MG63 (cell line): Measurements from ENCODE around the gene CCDC177. TPM values are rescaled to one million over a fixed set of nuclear protein-coding genes. Genes with fewer than 3 reads are reported as not detected.

Source experiments
- DNase-seq: peaks from one replicate; pipeline ENCODE4 v3.0.0-alpha.2; 2020
- H3K27me3 ChIP-seq: fragments of 250-450 bp; sonication (Bioruptor Pico); 2 replicates; pipeline ENCODE4 v1.5.1; 2020; ENCODE audit warnings: mild to moderate bottlenecking, moderate library complexity
- H3K36me3 ChIP-seq: fragments of 250-450 bp; sonication (Bioruptor Pico); 2 replicates; pipeline ENCODE4 v1.5.1; 2020; ENCODE audit warnings: mild to moderate bottlenecking, moderate library complexity
- H3K4me3 ChIP-seq: fragments of 250-450 bp; sonication (Bioruptor Pico); 2 replicates; pipeline ENCODE4 v1.5.1; 2020; ENCODE audit warnings: mild to moderate bottlenecking, moderate library complexity
- H3K9me3 ChIP-seq: fragments of 250-450 bp; sonication (Bioruptor Pico); 2 replicates; pipeline ENCODE4 v1.5.1; 2020; ENCODE audit warnings: mild to moderate bottlenecking, moderate library complexity
- total RNA-seq: library from RNA; depleted of rRNA; stranded (reverse); fragments of >200 nt; shearing (Covaris generic); gene quantifications from 2 replicates; pipeline ENCODE4 v1.2.3, GENCODE V29; 2014; ENCODE audit warnings: low replicate concordance

Gene CCDC177
- total RNA-seq, 1 experiment from 2014 or later = not detected

DNA sequence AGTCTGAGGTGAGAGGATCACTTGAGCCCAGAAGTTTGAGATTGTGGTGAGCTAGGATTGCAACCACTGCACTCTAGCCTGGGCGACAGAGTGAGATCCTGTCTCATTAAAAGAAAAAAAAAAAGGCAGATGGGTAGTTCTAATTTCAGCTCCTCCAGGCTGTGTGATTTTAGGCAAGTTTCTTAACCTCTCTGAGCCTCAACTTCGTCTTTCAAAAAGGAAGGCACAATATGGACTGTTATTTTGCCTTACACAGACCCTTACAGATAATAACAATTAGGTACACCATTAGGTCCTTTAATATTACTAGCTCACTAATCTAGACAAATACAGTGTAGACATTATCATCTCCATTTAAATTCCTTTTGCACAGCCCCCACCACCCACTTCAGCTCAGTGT is 4.8 kb upstream of the CCDC177 start:
- H3K27me3 ChIP-seq = peaks cover under 1% of the 10 kb centered on the region; the same call in 1 of the 2 replicates
- no peak overlapping the region for H3K4me3 ChIP-seq
- no peak for DNase-seq

DNA sequence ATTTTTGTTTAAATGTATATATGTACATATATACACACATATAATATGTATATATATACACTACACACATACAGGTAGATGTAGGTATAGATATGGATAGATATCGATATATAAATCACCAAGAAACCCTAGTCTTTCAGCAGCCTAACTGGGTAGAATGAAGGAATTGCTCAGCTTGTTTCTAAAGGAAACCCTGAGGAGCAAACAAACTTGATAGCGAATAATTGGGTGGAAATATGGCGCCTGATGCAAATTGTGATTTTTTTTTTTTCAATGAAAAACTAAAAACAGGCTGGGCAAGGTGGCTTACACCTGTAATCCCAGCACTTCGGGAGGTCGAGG is 254 bp upstream of the CCDC177 start:
- H3K36me3 ChIP-seq = no peaks in the 10 kb centered on the region
- no peak for DNase-seq
- H3K27me3 ChIP-seq = peaks cover 32% of the 10 kb centered on the region
- no peaks in the 10 kb centered on the region for H3K9me3 ChIP-seq
- H3K4me3 ChIP-seq = no peak overlapping the region

More for the DNA sequence above, 4.8 kb upstream of the CCDC177 start:
- Histone ChIP-seq H3K36me3 (no peaks in the 10 kb centered on the region), H3K9me3 (no peaks in the 10 kb centered on the region)

DNA sequence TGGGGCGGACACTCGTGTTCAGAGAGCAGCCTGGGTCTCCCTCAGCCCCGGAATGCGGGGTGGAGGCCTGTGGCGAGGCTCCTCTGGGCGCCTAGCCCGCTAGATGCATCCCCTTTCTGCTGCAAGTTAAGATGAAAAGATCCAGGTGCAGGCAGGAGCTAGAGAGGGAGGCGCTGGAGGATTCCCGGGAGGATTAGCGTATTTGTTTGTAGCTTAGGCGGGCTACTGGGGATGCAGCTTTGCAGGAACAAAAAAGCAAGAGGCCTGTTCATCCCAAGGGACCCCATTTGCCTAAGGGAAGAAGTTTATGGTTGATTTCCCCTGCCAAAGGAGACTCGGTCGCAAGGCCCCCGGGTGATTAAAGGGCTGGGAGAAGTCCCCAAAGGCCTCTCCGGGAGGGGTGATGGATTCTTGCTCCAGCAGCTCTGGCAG is 824 bp downstream of the CCDC177 start:
- peaks cover 32% of the 10 kb centered on the region for H3K27me3 ChIP-seq
- no peaks in the 10 kb centered on the region for H3K36me3 ChIP-seq
- no peak for DNase-seq
- no peaks in the 10 kb centered on the region for H3K9me3 ChIP-seq
- H3K4me3 ChIP-seq = no peak overlapping the region

DNA sequence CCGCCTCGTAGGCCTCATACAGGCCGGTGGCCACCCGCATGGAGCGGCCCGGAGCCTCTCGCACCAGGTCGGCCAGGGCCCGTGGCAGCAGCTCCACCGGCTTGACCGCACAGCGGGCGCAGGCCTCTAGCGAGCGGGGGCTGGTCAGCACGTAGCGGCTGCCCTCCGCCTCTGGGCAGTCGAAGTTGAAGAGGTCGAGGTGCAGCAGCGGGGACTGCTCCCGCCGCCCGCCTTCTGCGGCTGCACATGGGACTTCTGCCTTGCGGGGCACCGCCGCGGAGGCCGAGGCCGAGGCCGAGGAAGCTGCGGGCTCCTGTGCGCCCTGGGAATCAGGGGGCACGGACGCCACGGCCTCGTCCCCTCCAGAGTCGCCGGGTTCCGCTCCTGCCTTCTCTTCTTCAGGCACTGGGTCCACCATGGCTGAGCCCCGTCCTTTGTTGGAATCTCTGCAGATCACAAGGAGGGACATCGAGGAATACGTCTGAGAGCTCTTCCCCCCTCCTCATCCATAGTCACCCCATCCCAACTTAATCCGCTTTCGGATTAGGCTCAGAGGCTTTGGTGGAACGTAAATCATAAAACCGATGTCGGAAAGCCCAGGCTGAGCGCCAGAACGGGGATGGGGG is 1.4 kb downstream of the CCDC177 start:
- peaks cover 34% of the 10 kb centered on the region for H3K27me3 ChIP-seq

DNA sequence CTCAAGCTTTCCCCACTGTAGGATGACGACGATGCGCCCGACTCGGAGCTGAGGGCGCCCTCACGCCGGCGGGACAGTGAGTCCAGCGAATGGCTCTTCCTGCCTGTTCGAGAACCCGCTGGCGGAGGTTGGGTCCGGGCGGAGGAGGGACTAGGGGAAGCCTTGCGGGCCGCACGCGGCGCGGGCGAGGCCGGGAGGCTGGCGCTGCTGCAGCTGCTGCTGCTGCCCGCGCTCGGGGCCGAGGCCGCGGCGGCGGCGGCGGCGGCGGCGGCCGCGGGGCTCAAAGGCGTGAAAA is 1.9 kb downstream of the CCDC177 start:
- Histone ChIP-seq H3K9me3 (no peaks in the 10 kb centered on the region), H3K36me3 (no peaks in the 10 kb centered on the region), H3K27me3 (peaks cover 37% of the 10 kb centered on the region), H3K4me3 (no peak overlapping the region)
- no peak for DNase-seq

More for the DNA sequence above, 1.4 kb downstream of the CCDC177 start:
- Histone ChIP-seq H3K9me3 (no peaks in the 10 kb centered on the region), H3K4me3 (no peak overlapping the region), H3K36me3 (no peaks in the 10 kb centered on the region)
- DNase-seq = no peak

DNA sequence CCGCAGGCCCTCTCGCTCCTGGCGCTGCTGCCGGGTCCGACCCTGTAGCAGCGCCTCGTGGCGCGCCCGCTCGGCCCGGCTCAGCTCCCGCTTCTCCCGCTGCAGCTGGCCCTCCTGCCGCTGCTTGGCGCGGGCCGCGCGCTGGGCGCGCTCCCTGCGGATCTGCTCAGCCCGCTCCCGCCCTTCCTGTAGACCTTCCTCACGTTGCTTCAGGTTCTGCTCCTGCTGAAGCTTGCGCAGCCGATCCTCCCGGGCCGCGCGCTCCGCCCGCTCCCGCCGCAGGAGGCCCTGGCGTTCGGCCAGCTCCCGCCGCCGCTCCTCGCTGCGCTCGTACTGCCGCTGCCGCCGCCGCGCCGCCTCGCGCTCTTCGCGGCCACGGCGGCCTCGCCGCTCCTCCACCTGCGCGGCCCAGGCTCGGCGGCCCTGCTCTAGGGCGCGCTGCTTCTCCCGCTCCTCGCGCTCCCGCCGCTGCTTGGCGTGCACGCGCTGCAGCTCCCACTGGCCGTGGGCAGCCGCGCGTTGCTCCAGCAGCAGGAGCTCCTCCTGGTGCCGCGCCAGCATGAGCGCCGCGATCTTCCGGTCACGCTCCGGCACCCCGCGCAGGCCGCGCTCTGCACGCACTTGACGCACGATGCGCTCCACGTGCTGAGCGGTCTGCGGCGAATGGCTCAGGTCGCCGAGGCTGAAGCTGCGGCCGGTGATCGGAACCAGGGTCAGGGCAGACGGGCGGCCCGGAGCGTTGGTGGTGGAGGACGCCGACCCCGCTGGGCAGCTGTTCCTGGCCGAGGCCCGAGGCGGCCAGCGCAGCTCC is 2.4 kb downstream of the CCDC177 start:
- H3K36me3 ChIP-seq = no peaks in the 10 kb centered on the region
- no peak overlapping the region for H3K4me3 ChIP-seq
- H3K27me3 ChIP-seq = peaks cover 42% of the 10 kb centered on the region
- no peaks in the 10 kb centered on the region for H3K9me3 ChIP-seq
- DNase-seq = peak; percentile 37

DNA sequence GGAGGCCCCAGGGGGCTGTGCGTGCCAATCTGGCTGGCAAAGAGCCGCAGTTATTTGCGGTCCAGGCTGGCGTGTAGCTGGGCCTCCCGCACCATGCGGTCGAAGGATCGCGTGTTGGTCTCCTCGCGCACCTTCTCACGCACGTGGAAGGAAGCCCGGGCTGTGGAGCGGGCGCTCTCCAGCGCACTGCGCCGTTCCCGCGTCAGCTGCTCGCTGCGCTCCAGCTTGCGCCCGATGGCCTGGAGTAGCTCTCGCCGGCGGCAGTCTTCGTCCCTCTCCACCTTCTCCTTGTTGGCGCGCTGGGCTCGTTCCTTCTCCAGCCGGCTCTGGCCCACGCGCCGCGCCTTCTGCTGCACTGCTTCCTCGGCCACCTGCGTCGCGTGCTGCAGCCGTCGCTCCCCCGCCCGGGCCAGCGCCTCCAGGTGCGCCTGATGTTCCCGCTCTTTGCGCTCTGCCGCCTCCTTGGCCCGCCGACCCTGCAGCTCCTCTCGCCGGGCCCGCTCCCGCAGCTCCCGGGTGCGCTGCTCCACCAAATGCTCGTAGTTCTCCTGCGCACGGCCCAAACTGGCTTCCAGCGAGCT is 3.1 kb downstream of the CCDC177 start:
- H3K36me3 ChIP-seq = no peaks in the 10 kb centered on the region
- H3K27me3 ChIP-seq = peaks cover 47% of the 10 kb centered on the region
- no peaks in the 10 kb centered on the region for H3K9me3 ChIP-seq
- H3K4me3 ChIP-seq = no peak overlapping the region
- DNase-seq = no peak

DNA sequence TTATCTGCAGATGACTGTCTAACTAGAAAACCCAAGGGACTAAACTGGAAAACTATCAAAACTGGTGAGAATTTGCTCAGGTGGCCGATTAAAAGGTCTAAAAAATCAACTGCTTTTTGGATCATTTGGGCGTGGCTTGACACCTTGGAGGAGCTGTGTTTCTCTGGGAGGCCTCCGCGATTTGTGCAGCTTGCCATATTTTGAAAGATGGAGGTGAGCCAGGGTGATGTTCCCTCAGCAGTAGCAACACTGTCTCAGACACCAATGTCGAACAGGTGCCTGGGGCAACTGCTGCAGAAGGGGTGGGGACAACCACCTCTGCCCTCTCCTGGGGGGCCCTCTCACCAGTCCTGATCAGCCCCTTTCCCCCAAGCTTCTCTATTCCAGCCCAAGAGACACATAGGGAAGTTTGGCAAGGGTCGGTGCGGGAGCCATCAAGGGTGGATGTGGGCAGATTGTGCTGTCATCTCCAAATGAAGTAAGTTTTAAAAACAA is 3.8 kb downstream of the CCDC177 start:
- Histone ChIP-seq H3K9me3 (no peaks in the 10 kb centered on the region), H3K27me3 (peaks cover 50% of the 10 kb centered on the region), H3K36me3 (no peaks in the 10 kb centered on the region), H3K4me3 (no peak overlapping the region)
- no peak for DNase-seq

DNA sequence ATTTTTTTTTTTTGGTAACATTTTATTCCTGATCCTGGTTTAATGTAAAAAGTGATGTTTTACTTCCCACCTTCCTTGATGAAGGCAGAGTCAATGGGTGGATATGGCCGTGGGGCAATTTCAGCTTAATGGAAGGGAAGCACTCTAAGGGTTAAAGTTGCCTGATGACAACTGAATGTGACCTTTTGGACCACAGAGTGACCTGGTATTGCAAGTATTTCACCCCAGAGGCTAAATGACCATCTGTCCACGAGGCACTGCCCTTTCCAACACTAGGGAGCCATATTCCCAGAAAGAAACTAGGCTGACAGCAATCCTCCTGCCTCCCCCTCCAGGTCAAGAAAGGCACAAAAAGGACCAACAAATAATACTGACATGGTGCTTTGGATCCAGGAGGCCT is 4.8 kb downstream of the CCDC177 start:
- DNase-seq = no peak
- no peaks in the 10 kb centered on the region for H3K36me3 ChIP-seq
- H3K27me3 ChIP-seq = peaks cover 56% of the 10 kb centered on the region
- H3K9me3 ChIP-seq = no peaks in the 10 kb centered on the region
- no peak overlapping the region for H3K4me3 ChIP-seq

DNA sequence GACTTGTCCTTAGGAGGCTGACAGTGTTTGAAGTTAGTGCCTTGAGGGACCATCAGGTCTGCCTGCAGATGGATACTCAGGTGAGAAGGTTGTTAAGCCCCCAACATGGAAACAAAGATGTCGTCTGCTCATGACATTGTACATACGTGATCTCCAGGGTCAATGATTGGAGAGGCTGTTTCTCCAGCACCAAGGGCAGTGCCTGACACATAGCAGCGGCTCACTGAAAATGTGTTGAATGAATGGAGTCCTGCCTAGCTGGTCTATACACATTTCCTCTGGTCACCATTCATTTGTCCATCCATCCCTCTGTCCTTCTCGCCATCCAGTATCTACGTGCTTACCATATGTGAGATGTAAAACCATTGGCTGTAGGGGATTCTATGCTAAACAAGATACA is 7.1 kb downstream of the CCDC177 start:
- DNase-seq = no peak
- H3K9me3 ChIP-seq = no peaks in the 10 kb centered on the region
- peaks cover 39% of the 10 kb centered on the region for H3K27me3 ChIP-seq
- H3K36me3 ChIP-seq = no peaks in the 10 kb centered on the region
- H3K4me3 ChIP-seq = no peak overlapping the region

DNA sequence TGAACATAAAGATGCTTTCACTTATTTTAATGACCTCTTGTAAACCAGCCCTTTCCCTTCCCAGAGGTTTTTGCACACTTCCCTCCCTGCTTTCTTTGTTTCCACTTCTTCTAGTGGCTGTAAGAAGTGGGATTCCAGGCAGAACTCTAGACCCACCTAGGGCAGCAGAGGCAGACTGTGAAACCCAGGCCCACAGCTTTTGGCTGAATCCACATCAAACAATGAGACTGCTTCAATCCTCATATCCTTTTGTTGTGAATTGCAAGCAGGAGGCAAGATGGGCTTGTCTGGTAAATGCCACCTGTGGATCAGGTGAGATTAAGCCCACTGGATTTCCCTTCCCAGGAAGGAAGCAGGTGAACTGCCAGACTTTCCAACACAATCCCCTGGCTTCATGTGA is 12.8 kb downstream of the CCDC177 start:
- Histone ChIP-seq H3K9me3 (no peaks in the 10 kb centered on the region), H3K27me3 (peaks cover 13% of the 10 kb centered on the region; the same call in 1 of the 2 replicates), H3K36me3 (no peaks in the 10 kb centered on the region), H3K4me3 (no peak overlapping the region)
- no peak for DNase-seq

DNA sequence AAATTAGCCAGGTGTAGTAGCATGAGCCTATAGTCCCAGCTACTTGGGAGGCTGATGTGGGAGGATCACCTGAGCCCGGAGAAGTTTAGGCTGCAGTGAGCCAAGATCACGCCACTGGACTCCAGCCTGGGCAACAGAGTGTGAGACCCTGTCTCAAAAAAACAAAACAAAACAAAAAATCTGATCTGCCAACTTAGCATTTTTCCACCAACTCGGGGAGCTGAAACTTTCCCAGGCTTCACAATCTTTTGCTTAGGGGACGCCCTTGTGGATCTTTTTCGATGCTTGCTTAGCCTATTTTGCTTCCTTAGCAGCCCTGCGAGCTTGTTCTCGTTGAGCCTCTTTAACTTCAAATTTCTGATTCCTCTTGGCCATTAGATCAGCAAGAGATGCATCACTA is 13.8 kb downstream of the CCDC177 start:
- no peak for DNase-seq
- Histone ChIP-seq H3K9me3 (no peaks in the 10 kb centered on the region), H3K4me3 (no peak overlapping the region), H3K27me3 (peaks cover 7% of the 10 kb centered on the region; the same call in 1 of the 2 replicates), H3K36me3 (no peaks in the 10 kb centered on the region)

DNA sequence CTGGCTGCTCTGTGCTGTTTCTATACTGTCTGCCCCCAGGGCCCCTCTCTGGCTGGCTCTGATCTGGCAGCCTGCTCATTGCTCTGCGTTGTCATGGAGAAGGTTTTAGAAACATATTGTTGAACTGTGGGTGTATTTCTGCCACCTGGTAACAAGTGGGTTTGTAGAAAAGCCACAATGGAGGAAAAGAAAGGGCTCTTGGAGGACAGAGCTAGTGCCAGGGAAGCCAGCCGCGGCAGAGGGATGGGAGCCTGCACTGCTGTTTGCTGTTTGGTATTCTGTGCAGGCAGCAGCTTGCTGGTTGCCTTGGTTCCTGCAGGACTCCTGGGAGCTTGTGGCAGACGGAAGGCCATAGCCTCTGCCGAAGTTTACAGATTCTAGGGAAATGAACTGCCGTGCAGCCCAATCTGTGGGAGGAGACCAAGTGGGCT is 15.1 kb downstream of the CCDC177 start:
- Histone ChIP-seq H3K27me3 (no peaks in the 10 kb centered on the region), H3K4me3 (no peak overlapping the region), H3K36me3 (no peaks in the 10 kb centered on the region), H3K9me3 (no peaks in the 10 kb centered on the region)
- no peak for DNase-seq

DNA sequence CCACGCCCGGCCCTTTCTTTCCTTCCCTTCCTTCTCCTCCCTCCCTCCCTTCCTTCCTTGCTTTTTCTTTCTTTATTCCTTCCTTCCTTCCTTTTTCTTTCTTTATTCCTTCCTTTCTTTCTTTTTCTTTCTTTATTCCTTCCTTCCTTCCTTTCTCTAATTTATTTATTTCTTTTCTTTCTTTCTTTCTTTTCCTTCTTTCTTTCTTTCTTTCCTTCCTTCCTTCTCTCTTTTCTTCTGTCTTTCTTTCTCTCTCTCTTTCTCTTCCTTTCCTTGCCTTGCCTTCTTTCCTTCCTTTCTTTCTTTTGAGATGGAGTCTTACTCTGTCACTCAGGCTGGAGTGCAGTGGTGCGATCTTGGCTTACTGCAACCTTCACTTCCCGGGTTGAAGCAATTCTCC is 15.9 kb downstream of the CCDC177 start:
- Histone ChIP-seq H3K9me3 (no peaks in the 10 kb centered on the region), H3K27me3 (no peaks in the 10 kb centered on the region), H3K36me3 (no peaks in the 10 kb centered on the region), H3K4me3 (no peak overlapping the region)
- no peak for DNase-seq

DNA sequence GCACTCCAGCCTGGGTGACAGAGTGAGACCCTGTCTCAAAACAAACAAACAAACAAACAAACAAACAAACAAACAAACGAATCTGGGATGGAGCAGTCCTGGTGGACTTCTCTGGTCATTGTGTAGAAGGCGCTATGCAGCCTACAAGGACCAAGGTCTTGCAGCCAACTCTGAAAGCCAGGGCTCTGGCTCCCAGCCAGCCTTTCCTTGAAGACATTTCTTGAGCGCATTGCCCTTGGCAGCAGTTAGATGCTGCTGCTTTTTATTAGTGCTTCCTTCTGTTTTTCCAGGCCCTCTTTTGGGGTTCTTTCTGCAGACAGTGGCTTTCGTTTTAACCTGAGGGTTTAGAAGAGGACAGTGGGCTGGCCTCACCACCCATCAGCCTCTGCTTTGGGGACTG is 20.2 kb downstream of the CCDC177 start:
- no peak for DNase-seq
- Histone ChIP-seq H3K36me3 (no peaks in the 10 kb centered on the region), H3K9me3 (no peaks in the 10 kb centered on the region), H3K27me3 (no peaks in the 10 kb centered on the region), H3K4me3 (no peak overlapping the region)

DNA sequence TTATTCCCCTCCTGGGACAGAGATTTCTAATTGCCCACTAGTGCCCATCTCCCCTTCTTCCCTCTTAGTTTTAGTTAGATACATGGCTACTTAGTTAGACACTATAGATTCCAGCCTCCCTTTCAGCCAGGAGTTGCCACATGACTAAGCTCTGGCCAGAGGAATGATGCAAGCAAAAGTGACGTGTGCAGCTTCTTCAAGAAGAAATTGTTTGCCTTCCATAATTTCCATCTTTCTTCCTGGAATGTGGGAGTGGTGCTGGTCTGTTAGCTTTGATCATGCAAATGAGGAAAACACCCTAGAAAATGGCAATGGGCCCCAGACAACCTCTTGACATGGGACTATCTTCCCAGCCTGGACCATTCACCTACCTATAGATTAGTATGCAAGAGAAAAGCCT is 21.4 kb downstream of the CCDC177 start:
- H3K27me3 ChIP-seq = no peaks in the 10 kb centered on the region
- H3K9me3 ChIP-seq = no peaks in the 10 kb centered on the region
- H3K36me3 ChIP-seq = no peaks in the 10 kb centered on the region
- H3K4me3 ChIP-seq = no peak overlapping the region
- DNase-seq = no peak

DNA sequence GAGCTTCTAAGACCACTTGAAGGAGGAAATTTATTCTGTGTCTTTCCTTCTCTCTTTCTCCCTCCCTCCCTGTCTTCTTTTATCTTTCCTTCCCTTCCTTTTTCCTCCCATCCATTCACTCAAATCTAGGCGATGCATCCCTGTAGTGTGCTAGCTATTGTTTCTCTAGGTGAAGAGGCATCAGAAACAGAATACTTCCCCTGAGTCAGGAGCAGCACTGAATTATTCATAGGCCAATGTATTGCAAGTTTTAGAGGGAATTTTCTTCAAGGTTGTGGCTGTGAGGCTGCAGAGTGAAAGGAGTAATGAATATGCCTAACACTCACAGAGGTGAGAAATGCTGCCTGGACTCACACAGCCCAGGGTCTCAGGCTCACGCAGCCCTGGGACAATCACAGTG is 23.2 kb downstream of the CCDC177 start:
- DNase-seq = no peak
- H3K9me3 ChIP-seq = no peaks in the 10 kb centered on the region
- no peaks in the 10 kb centered on the region for H3K27me3 ChIP-seq
- no peaks in the 10 kb centered on the region for H3K36me3 ChIP-seq
- no peak overlapping the region for H3K4me3 ChIP-seq

DNA sequence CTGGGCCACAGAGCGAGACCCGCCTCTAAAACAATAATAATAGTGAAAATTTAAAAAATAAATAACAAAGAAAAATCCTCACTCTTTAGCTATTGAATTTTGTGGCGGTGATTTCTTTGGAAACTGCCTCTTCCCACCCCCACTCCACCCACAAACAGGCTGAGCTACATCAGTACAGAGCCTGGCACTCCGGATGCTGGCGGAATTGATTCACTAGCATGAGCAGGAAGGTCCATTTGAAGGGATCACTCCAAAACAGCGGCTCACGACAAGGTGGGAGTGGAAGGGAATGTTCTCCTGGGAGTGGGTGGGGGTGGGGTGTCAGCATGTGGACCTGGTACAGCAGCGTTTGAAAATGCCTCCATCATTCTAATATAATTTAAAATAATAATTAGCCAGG is 26.1 kb downstream of the CCDC177 start:
- DNase-seq = no peak
- Histone ChIP-seq H3K36me3 (no peaks in the 10 kb centered on the region), H3K27me3 (no peaks in the 10 kb centered on the region)

More for the DNA sequence above, 26.1 kb downstream of the CCDC177 start:
- Histone ChIP-seq H3K9me3 (no peaks in the 10 kb centered on the region), H3K4me3 (no peak overlapping the region)
